SK-N-SH (cell line): ENCODE data around the gene BICC1. TPM values are rescaled to one million over a fixed set of nuclear protein-coding genes. Genes with fewer than 3 reads are reported as not detected.

Experiments used
- CTCF ChIA-PET: fragments of 300-600, 350-600 bp; formaldehyde crosslinking; extraction: SDS; loops from one replicate; lab custom pipeline; 2021; lab: Yijun Ruan, JAX
- POLR2A ChIA-PET: fragments of 350-600 bp; sonication (Branson Sonifier 250); formaldehyde crosslinking; extraction: SDS; loops from one replicate; lab custom pipeline; 2020; ENCODE audit warnings: antibody characterized with exemption, inconsistent platforms; lab: Yijun Ruan, JAX
- DNase-seq: peaks from one replicate; pipeline ENCODE4 v3.0.0; 2012
- H2AFZ ChIP-seq: fragments of 200-600 bp; sonication (generic); 2 replicates; pipeline ENCODE4 v1.8.1; 2016; ENCODE audit warnings: antibody characterized with exemption, mild to moderate bottlenecking, low read depth
- H3F3A ChIP-seq: fragments of 200-600 bp; sonication (generic); replicated peaks from 2 replicates; pipeline ENCODE3; 2016; ENCODE audit warnings: antibody characterized with exemption, mild to moderate bottlenecking; ENCODE audit not compliant: insufficient read depth
- H3K27ac ChIP-seq, 2 experiments: fragments of 200-500 bp in 1 of 2; fragments of 200-600 bp in 1 of 2; sonication (Bioruptor generic) in 1 of 2; sonication (generic), shearing (Covaris generic) in 1 of 2; 2 replicates each; pipeline versions ENCODE4 v1.5.1 to v1.6.1; 2014 to 2016; ENCODE audit warnings: low read depth in 2 of 2, inconsistent platforms in 1 of 2, low read length in 1 of 2, mild to moderate bottlenecking in 1 of 2, mixed read lengths in 1 of 2
- H3K27me3 ChIP-seq: fragments of 200-600 bp; sonication (generic), shearing (Covaris generic); 2 replicates; pipeline ENCODE4 v1.6.1; 2016; ENCODE audit warnings: mixed run types; ENCODE audit not compliant: insufficient read depth
- H3K36me3 ChIP-seq, 2 experiments: fragments of 200-500 bp in 1 of 2; fragments of 200-600 bp in 1 of 2; sonication (Bioruptor generic) in 1 of 2; sonication (generic) in 1 of 2; replicated peaks in 1 of 2; 2 replicates each; pipeline versions ENCODE3 to v1.5.1; 2014 to 2016; ENCODE audit warnings: low read length in 1 of 2, mild to moderate bottlenecking in 1 of 2; ENCODE audit not compliant: insufficient read depth in 2 of 2, control insufficient read depth in 1 of 2
- H3K4me1 ChIP-seq, 2 experiments: fragments of 200-500 bp in 1 of 2; fragments of 200-600 bp in 1 of 2; sonication (Bioruptor generic) in 1 of 2; sonication (generic), shearing (Covaris generic) in 1 of 2; 2 replicates each; pipeline versions ENCODE4 v1.5.1 to v1.6.1; 2014 to 2016; ENCODE audit warnings: low read depth in 1 of 2, low read length in 1 of 2, mixed run types in 1 of 2; ENCODE audit not compliant: insufficient read depth in 2 of 2, control insufficient read depth in 1 of 2
- H3K4me2 ChIP-seq: fragments of 200-600 bp; sonication (generic), shearing (Covaris generic); 2 replicates; pipeline ENCODE4 v1.6.1; 2017; ENCODE audit warnings: mixed run types
- H3K4me3 ChIP-seq, 2 experiments: fragments of 200-500 bp in 1 of 2; fragments of 200-600 bp in 1 of 2; sonication (Bioruptor generic) in 1 of 2; sonication (generic), shearing (Covaris generic) in 1 of 2; 2 replicates each; pipeline versions ENCODE4 v1.5.1 to v1.8.1; 2014 to 2016; ENCODE audit warnings: low read depth in 2 of 2, inconsistent platforms in 1 of 2, low read length in 1 of 2, mild to moderate bottlenecking in 1 of 2, mixed read lengths in 1 of 2, moderate library complexity in 1 of 2
- H3K79me2 ChIP-seq: fragments of 200-600 bp; sonication (generic); 2 replicates; pipeline ENCODE4 v1.8.1; 2017; ENCODE audit warnings: mild to moderate bottlenecking; ENCODE audit not compliant: insufficient read depth
- H3K9ac ChIP-seq: fragments of 200-600 bp; sonication (generic); 2 replicates; pipeline ENCODE4 v1.6.1; 2017; ENCODE audit warnings: mixed run types
- H3K9me2 ChIP-seq: fragments of 200-600 bp; sonication (generic); 2 replicates; pipeline ENCODE4 v1.6.1; 2017; ENCODE audit warnings: mixed run types
- H3K9me3 ChIP-seq: fragments of 200-600 bp; sonication (generic); 2 replicates; pipeline ENCODE4 v1.6.1; 2017; ENCODE audit warnings: mixed run types, mild to moderate bottlenecking, moderate library complexity
- H4K20me1 ChIP-seq: fragments of 200-600 bp; sonication (generic); 2 replicates; pipeline ENCODE4 v1.6.1; 2017; ENCODE audit warnings: mild to moderate bottlenecking, mixed run types; ENCODE audit not compliant: insufficient read depth
- CTCF ChIP-seq: fragments of 200-600 bp; sonication (generic); IDR thresholded peaks from 2 replicates; pipeline ENCODE4 v1.6.1; 2017; ENCODE audit warnings: antibody characterized with exemption, mild to moderate bottlenecking, moderate library complexity
- ELF1 ChIP-seq: IDR thresholded peaks from 2 replicates; pipeline ENCODE4 v1.4.0; 2012
- EP300 ChIP-seq, 2 experiments: IDR thresholded peaks; 2 replicates each; pipeline versions ENCODE4 v1.4.0 to v1.6.1; 2012; ENCODE audit warnings: borderline replicate concordance in 1 of 2, low read depth in 1 of 2, low read length in 1 of 2
- FOSL2 ChIP-seq: IDR thresholded peaks from 2 replicates; pipeline ENCODE4 v1.4.0; 2012; ENCODE audit warnings: low read depth, mild to moderate bottlenecking, moderate library complexity, borderline replicate concordance
- FOXJ3 ChIP-seq: sonication (generic); formaldehyde crosslinking; IDR thresholded peaks from 2 replicates; pipeline ENCODE4 v1.5.1; 2020; ENCODE audit warnings: mild to moderate bottlenecking, missing genetic modification reagents
- GABPA ChIP-seq: IDR thresholded peaks from 2 replicates; pipeline ENCODE4 v1.4.0; 2012; ENCODE audit warnings: low read depth, mild to moderate bottlenecking
- GATA2 ChIP-seq: sonication (generic); formaldehyde crosslinking; IDR thresholded peaks from 2 replicates; pipeline ENCODE4 v1.5.0; 2020; ENCODE audit warnings: mild to moderate bottlenecking, missing genetic modification reagents
- IRF3 ChIP-seq: fragments of 150-350 bp; IDR thresholded peaks from 2 replicates; pipeline ENCODE4 v1.6.1; 2016; ENCODE audit warnings: mild to moderate bottlenecking, low read depth, low read length
- MAX ChIP-seq: IDR thresholded peaks from 2 replicates; pipeline ENCODE4 v1.4.0; 2012; ENCODE audit warnings: low read depth
- MEF2A ChIP-seq: IDR thresholded peaks from 2 replicates; pipeline ENCODE4 v1.4.0; 2012; ENCODE audit warnings: low read depth, borderline replicate concordance
- NFIC ChIP-seq: IDR thresholded peaks from 2 replicates; pipeline ENCODE4 v1.4.0; 2012; ENCODE audit warnings: borderline replicate concordance
- NRF1 ChIP-seq: IDR thresholded peaks from 2 replicates; pipeline ENCODE4 v1.6.1; 2012; ENCODE audit warnings: low read depth, mild to moderate bottlenecking, low read length
- PBX3 ChIP-seq: IDR thresholded peaks from 2 replicates; pipeline ENCODE4; 2012
- REST ChIP-seq: IDR thresholded peaks from 2 replicates; pipeline ENCODE4 v1.6.1; 2012; ENCODE audit warnings: mild to moderate bottlenecking, low read depth, low read length, moderate library complexity
- SIN3A ChIP-seq: IDR thresholded peaks from 2 replicates; pipeline ENCODE4 v1.6.1; 2012; ENCODE audit warnings: low read depth, mild to moderate bottlenecking, low read length, moderate library complexity, borderline replicate concordance
- SMC3 ChIP-seq: IDR thresholded peaks from 2 replicates; pipeline ENCODE4 v1.6.1; 2012; ENCODE audit warnings: low read depth, low read length, improper control_type of control experiment
- TAF1 ChIP-seq: IDR thresholded peaks from 2 replicates; pipeline ENCODE4 v1.6.1; 2012; ENCODE audit warnings: low read depth, mild to moderate bottlenecking, low read length, moderate library complexity, borderline replicate concordance
- USF2 ChIP-seq: fragments of 150-350 bp; IDR thresholded peaks from 2 replicates; pipeline ENCODE4 v1.6.1; 2017; ENCODE audit warnings: antibody characterized with exemption, low read length, low read depth, borderline replicate concordance
- ZBTB33 ChIP-seq: IDR thresholded peaks from 2 replicates; pipeline ENCODE4 v1.4.0; 2012; ENCODE audit warnings: low read depth, borderline replicate concordance
- WGBS: methylation state at CpG from one replicate; pipeline ENCODE4 v1.1.6; 2017; ENCODE audit warnings: low lambda C conversion rate; 5-methylcytosine and 5-hydroxymethylcytosine counted together
- polyA plus RNA-seq, 3 experiments: library from polyadenylated mRNA; depleted of rRNA; stranded (reverse); fragments of >200 nt; gene quantifications; 2 replicates each; pipeline ENCODE4 v1.2.3, GENCODE V29; 2012

The BICC1 gene
- polyA plus RNA-seq, 1 of the 3 experiments (the other 2 are of a cell fraction) = 1.5 TPM

GRCh38 chr10:58772758-58773157 is 260.1 kb downstream of the BICC1 start (continued):
- TF ChIP-seq SIN3A = no peak

- WGBS = 90% methylated on average over 4 of the region's 4 CpGs
- Histone ChIP-seq H2AFZ (no peak overlapping the region), H3K27me3 (no peaks in the 10 kb centered on the region), H3K27ac (no peak overlapping the region; a peak in 1 of 4 replicates), H3K36me3 (no peaks in the 10 kb centered on the region), H3K9me3 (no peaks in the 10 kb centered on the region), H4K20me1 (no peaks in the 10 kb centered on the region), H3K4me3 (no peak overlapping the region), H3K4me2 (no peak overlapping the region), H3K9me2 (peaks cover 3% of the 10 kb centered on the region; the same call in 1 of the 2 replicates), H3K4me1 (peaks cover 15 to 23% of the 10 kb centered on the region in 2 experiments), H3F3A (peaks cover 6% of the 10 kb centered on the region), H3K79me2 (no peaks in the 10 kb centered on the region), H3K9ac (no peak overlapping the region)
- DNase-seq = no peak
- TF ChIP-seq PBX3 (no peak), REST (no peak), ELF1 (no peak), USF2 (no peak), NRF1 (no peak), IRF3 (no peak), EP300 (IDR thresholded peaks at IDR 0.05; ENCODE audit: borderline replicate concordance in 1 of 2, low read depth in 1 of 2, low read length in 1 of 2) (no peak), TAF1 (no peak), MAX (no peak), GABPA (no peak), FOSL2 (no peak), SMC3 (no peak), CTCF (no peak), NFIC (no peak), GATA2 (CRISPR knock-in tag) (no peak), ZBTB33 (no peak), MEF2A (no peak), FOXJ3 (CRISPR knock-in tag) (no peak)
- ChIA-PET CTCF (no interaction called here), POLR2A (no interaction called here)
Observed at GRCh38 chr10:58773341-58773740, 260.7 kb downstream of the BICC1 start.
